ENCODE results near the gene QRSL1. TPM values are rescaled to one million over a fixed set of nuclear protein-coding genes. Genes with fewer than 3 reads are reported as not detected.
A peak's percentile ranks its signal among the peaks of the same experiment; 100 is the strongest.

The QRSL1 gene
- total RNA-seq, 1 experiment from 2014 or later: 14.0 TPM

GRCh38 chr6:106634565-106634964 lies 5.2 kb downstream of the QRSL1 start:
- intact Hi-C loops (cut with micrococcal nuclease): no loop called here
- peaks cover 17% of the 10 kb centered on the region for H3K4me1 Mint-ChIP-seq (ENCODE audit: insufficient read depth, unreplicated experiment)
- H3K36me3 Mint-ChIP-seq (ENCODE audit: insufficient read depth, unreplicated experiment): peaks cover 20% of the 10 kb centered on the region
- no peak overlapping the region for H3K4me3 Mint-ChIP-seq (ENCODE audit: unreplicated experiment)
- BruUV-seq (replicated peaks): no TSS peak
- ChIA-PET POLR2A (interaction anchor here (1.8 kb wide), 1 partner anchor 9 kb away, joined by 7 read pairs; no protein-coding TSS in a partner anchor), CTCF (interaction anchor here (0.6 to 0.9 kb wide), 3 partner anchors 24 to 199 kb away, joined by 3 to 4 read pairs (median 3); no protein-coding TSS in a partner anchor)
- H3K27ac Mint-ChIP-seq (ENCODE audit: low read depth, unreplicated experiment): no peak overlapping the region
- no peak for DNase-seq (ENCODE audit: unreplicated experiment)
- TF ChIP-seq CTCF (IDR thresholded peaks at IDR 0.05; ENCODE audit: unreplicated experiment): no peak
- no peaks in the 10 kb centered on the region for H3K9me3 Mint-ChIP-seq (ENCODE audit: unreplicated experiment)
- H3K27me3 Mint-ChIP-seq (ENCODE audit: insufficient read depth, unreplicated experiment): no peaks in the 10 kb centered on the region

GRCh38 chr6:106637051-106637716 lies 7.8 kb downstream of the QRSL1 start:
- no peaks in the 10 kb centered on the region for H3K27me3 Mint-ChIP-seq (ENCODE audit: insufficient read depth, unreplicated experiment)
- H3K36me3 Mint-ChIP-seq (ENCODE audit: insufficient read depth, unreplicated experiment): peaks cover 30% of the 10 kb centered on the region
- no peak overlapping the region for H3K4me3 Mint-ChIP-seq (ENCODE audit: unreplicated experiment)
- DNase-seq (ENCODE audit: unreplicated experiment): no peak
- POLR2A ChIA-PET: no interaction called here
- intact Hi-C loops (cut with micrococcal nuclease): no loop called here
- H3K4me1 Mint-ChIP-seq (ENCODE audit: insufficient read depth, unreplicated experiment): peaks cover 8% of the 10 kb centered on the region
- BruUV-seq (replicated peaks): no TSS peak
- CTCF ChIA-PET: interaction anchor here (0.6 to 1.5 kb wide), 6 partner anchors 21 to 276 kb away, joined by 3 to 5 read pairs (median 3); partner anchors contain the start of gene CRYBG1
- no peak for TF ChIP-seq CTCF (IDR thresholded peaks at IDR 0.05; ENCODE audit: unreplicated experiment)
- no peak overlapping the region for H3K27ac Mint-ChIP-seq (ENCODE audit: low read depth, unreplicated experiment)
- H3K9me3 Mint-ChIP-seq (ENCODE audit: unreplicated experiment): no peaks in the 10 kb centered on the region

- H3K27me3 Mint-ChIP-seq (ENCODE audit: insufficient read depth, unreplicated experiment): no peaks in the 10 kb centered on the region
- H3K9me3 Mint-ChIP-seq (ENCODE audit: unreplicated experiment): no peaks in the 10 kb centered on the region
- peaks cover 14% of the 10 kb centered on the region for H3K4me1 Mint-ChIP-seq (ENCODE audit: insufficient read depth, unreplicated experiment)
- DNase-seq (ENCODE audit: unreplicated experiment): no peak
- BruUV-seq (replicated peaks): no TSS peak
- H3K27ac Mint-ChIP-seq (ENCODE audit: low read depth, unreplicated experiment): peak overlapping the region; percentile 27
- intact Hi-C loops (cut with micrococcal nuclease): no loop called here
- H3K4me3 Mint-ChIP-seq (ENCODE audit: unreplicated experiment): no peak overlapping the region
- ChIA-PET CTCF (interaction anchor here (0.6 to 1.5 kb wide), 4 partner anchors 20 to 277 kb away, joined by 3 to 5 read pairs (median 3); partner anchors contain the start of gene CRYBG1), POLR2A (interaction anchor here (1.6 kb wide), 1 partner anchor 8 kb away, joined by 4 read pairs; no protein-coding TSS in a partner anchor)
- TF ChIP-seq CTCF (IDR thresholded peaks at IDR 0.05; ENCODE audit: unreplicated experiment): no peak
- peaks cover 37% of the 10 kb centered on the region for H3K36me3 Mint-ChIP-seq (ENCODE audit: insufficient read depth, unreplicated experiment)
Observed at GRCh38 chr6:106637717-106638341, 8.5 kb downstream of the QRSL1 start.

- no peak for TF ChIP-seq CTCF (IDR thresholded peaks at IDR 0.05; ENCODE audit: unreplicated experiment)
- Mint-ChIP-seq H3K36me3 (ENCODE audit: insufficient read depth, unreplicated experiment) (peaks cover 50% of the 10 kb centered on the region), H3K27ac (ENCODE audit: low read depth, unreplicated experiment) (no peak overlapping the region), H3K4me1 (ENCODE audit: insufficient read depth, unreplicated experiment) (peaks cover 17% of the 10 kb centered on the region), H3K27me3 (ENCODE audit: insufficient read depth, unreplicated experiment) (no peaks in the 10 kb centered on the region), H3K9me3 (ENCODE audit: unreplicated experiment) (no peaks in the 10 kb centered on the region), H3K4me3 (ENCODE audit: unreplicated experiment) (no peak overlapping the region)
- no peak for DNase-seq (ENCODE audit: unreplicated experiment)
- ChIA-PET POLR2A (interaction anchor here (0.6 to 4.0 kb wide), 3 partner anchors 10 to 91 kb away, joined by 3 to 13 read pairs (median 4); partner anchors contain the start of genes QRSL1 and RTN4IP1), CTCF (interaction anchor here (0.8 kb wide), 1 partner anchor 14 kb away, joined by 4 read pairs; no protein-coding TSS in a partner anchor)
- intact Hi-C loops (cut with micrococcal nuclease): no loop called here
- BruUV-seq (replicated peaks): no TSS peak
Observed at GRCh38 chr6:106639812-106640211, 10.4 kb downstream of the QRSL1 start.

All from MCF 10A (cell line).